ES-I3 (cell line): ENCODE results near the gene PSMB2.

ENCODE experiments used
- H3K36me3 ChIP-seq: 2 replicates; pipeline ENCODE4 v1.6.1; 2013; ENCODE audit warnings: mild to moderate bottlenecking, low read length, control low read depth, moderate library complexity; ENCODE audit not compliant: insufficient read depth
- H3K4me1 ChIP-seq: 2 replicates; pipeline ENCODE4 v1.6.1; 2013; ENCODE audit warnings: mild to moderate bottlenecking, control low read depth, low read length; ENCODE audit not compliant: insufficient read depth
- H3K9ac ChIP-seq: 2 replicates; pipeline ENCODE4 v1.6.1; 2013; ENCODE audit warnings: low read depth, mild to moderate bottlenecking, low read length, moderate library complexity
- H3K9me3 ChIP-seq: 2 replicates; pipeline ENCODE4 v1.6.1; 2013; ENCODE audit warnings: mild to moderate bottlenecking, low read length, moderate library complexity; ENCODE audit not compliant: control insufficient read depth, insufficient read depth

The PSMB2 gene

GRCh38 chr1:35623832-35624231 lies 17.5 kb downstream of the PSMB2 start:
- no peaks in the 10 kb centered on the region for H3K9me3 ChIP-seq
- peaks cover 22% of the 10 kb centered on the region for H3K4me1 ChIP-seq
- peaks cover 7% of the 10 kb centered on the region; the same call in 1 of the 2 replicates for H3K36me3 ChIP-seq
- no peak overlapping the region for H3K9ac ChIP-seq

- Histone ChIP-seq H3K36me3 (peaks cover 12% of the 10 kb centered on the region), H3K4me1 (peaks cover 22% of the 10 kb centered on the region), H3K9ac (no peak overlapping the region), H3K9me3 (no peaks in the 10 kb centered on the region)
Observed at GRCh38 chr1:35622510-35623178, 18.7 kb downstream of the PSMB2 start.

GRCh38 chr1:35619237-35620121 lies 21.8 kb downstream of the PSMB2 start:
- peaks cover 12% of the 10 kb centered on the region for H3K36me3 ChIP-seq
- H3K9me3 ChIP-seq = no peaks in the 10 kb centered on the region
- peaks cover 22% of the 10 kb centered on the region for H3K4me1 ChIP-seq

GRCh38 chr1:35615440-35615839 lies 25.9 kb downstream of the PSMB2 start:
- Histone ChIP-seq H3K9me3 (no peaks in the 10 kb centered on the region), H3K4me1 (no peaks in the 10 kb centered on the region), H3K36me3 (peaks cover 7% of the 10 kb centered on the region), H3K9ac (no peak overlapping the region)

More at GRCh38 chr1:35619237-35620121, 21.8 kb downstream of the PSMB2 start:
- no peak overlapping the region for H3K9ac ChIP-seq

GRCh38 chr1:35611655-35612054 lies 29.7 kb downstream of the PSMB2 start:
- peaks cover 5% of the 10 kb centered on the region; the same call in 1 of the 2 replicates for H3K36me3 ChIP-seq
- H3K9ac ChIP-seq = no peak overlapping the region
- H3K4me1 ChIP-seq = no peaks in the 10 kb centered on the region
- no peaks in the 10 kb centered on the region for H3K9me3 ChIP-seq

- Histone ChIP-seq H3K4me1 (0 out of 2 replicates have a peak, but pooled peaks cover 5% of the 10 kb centered on the region), H3K9ac (no peak overlapping the region), H3K9me3 (no peaks in the 10 kb centered on the region), H3K36me3 (peaks cover 22% of the 10 kb centered on the region)
Observed at GRCh38 chr1:35605867-35606182, 35.5 kb downstream of the PSMB2 start.

GRCh38 chr1:35605071-35605866 lies 36.1 kb downstream of the PSMB2 start:
- no peak overlapping the region for H3K9ac ChIP-seq
- 0 out of 2 replicates have a peak, but pooled peaks cover 5% of the 10 kb centered on the region for H3K4me1 ChIP-seq
- H3K9me3 ChIP-seq = no peaks in the 10 kb centered on the region
- H3K36me3 ChIP-seq = peaks cover 22% of the 10 kb centered on the region

GRCh38 chr1:35603941-35604340 lies 37.4 kb downstream of the PSMB2 start:
- H3K9ac ChIP-seq = no peak overlapping the region

GRCh38 chr1:35603468-35603867 lies 37.9 kb downstream of the PSMB2 start:
- H3K36me3 ChIP-seq = peaks cover 18% of the 10 kb centered on the region
- no peaks in the 10 kb centered on the region for H3K9me3 ChIP-seq
- 0 out of 2 replicates have a peak, but pooled peaks cover 8% of the 10 kb centered on the region for H3K4me1 ChIP-seq
- H3K9ac ChIP-seq = no peak overlapping the region

More at GRCh38 chr1:35603941-35604340, 37.4 kb downstream of the PSMB2 start:
- no peaks in the 10 kb centered on the region for H3K9me3 ChIP-seq
- peaks cover 22% of the 10 kb centered on the region for H3K36me3 ChIP-seq
- 0 out of 2 replicates have a peak, but pooled peaks cover 5% of the 10 kb centered on the region for H3K4me1 ChIP-seq

GRCh38 chr1:35600593-35600992 lies 40.7 kb downstream of the PSMB2 start:
- Histone ChIP-seq H3K4me1 (0 out of 2 replicates have a peak, but pooled peaks cover 3% of the 10 kb centered on the region), H3K9me3 (no peaks in the 10 kb centered on the region), H3K36me3 (peaks cover 17% of the 10 kb centered on the region), H3K9ac (no peak overlapping the region)

GRCh38 chr1:35599411-35599810 lies 41.9 kb downstream of the PSMB2 start:
- Histone ChIP-seq H3K9ac (no peak overlapping the region), H3K4me1 (0 out of 2 replicates have a peak, but pooled peaks cover 3% of the 10 kb centered on the region), H3K36me3 (peaks cover 17% of the 10 kb centered on the region), H3K9me3 (no peaks in the 10 kb centered on the region)

GRCh38 chr1:35598895-35599294 lies 42.4 kb downstream of the PSMB2 start:
- H3K4me1 ChIP-seq = 0 out of 2 replicates have a peak, but pooled peaks cover 3% of the 10 kb centered on the region
- H3K9me3 ChIP-seq = no peaks in the 10 kb centered on the region
- H3K9ac ChIP-seq = no peak overlapping the region
- H3K36me3 ChIP-seq = peaks cover 13% of the 10 kb centered on the region

GRCh38 chr1:35597870-35598269 lies 43.5 kb downstream of the PSMB2 start:
- peaks cover 8% of the 10 kb centered on the region for H3K36me3 ChIP-seq
- H3K9ac ChIP-seq = no peak overlapping the region
- no peaks in the 10 kb centered on the region for H3K9me3 ChIP-seq
- 0 out of 2 replicates have a peak, but pooled peaks cover 3% of the 10 kb centered on the region for H3K4me1 ChIP-seq

- 0 out of 2 replicates have a peak, but pooled peaks cover 3% of the 10 kb centered on the region for H3K4me1 ChIP-seq
- no peaks in the 10 kb centered on the region for H3K9me3 ChIP-seq
- H3K36me3 ChIP-seq = no peaks in the 10 kb centered on the region; the same call in 1 of the 2 replicates
- no peak overlapping the region for H3K9ac ChIP-seq
Observed at GRCh38 chr1:35595684-35596083, 45.6 kb downstream of the PSMB2 start.
